Subcutaneous adipose tissue (tissue), 4 donors: ENCODE data around the gene STBD1. TPM values are rescaled to one million over a fixed set of nuclear protein-coding genes. Genes with fewer than 3 reads are reported as not detected.

Experiments
- total RNA-seq, 4 donors: library from RNA; depleted of rRNA; stranded (reverse); fragments of >200 nt; gene quantifications; one replicate each; pipeline ENCODE4 v1.1.0, GENCODE V29; 2016
- TF ChIP-seq, protein P1 (sequence below): fragments of 450-650 bp; IDR thresholded peaks from one replicate; pipeline ENCODE4 v1.5.1; 2016; ENCODE audit warnings: low read depth, mild to moderate bottlenecking, control low read depth, antibody characterized with exemption, moderate library complexity

STBD1 gene
- total RNA-seq, 4 donors from 2014 or later: 25.8 to 62.0 (median 36.4) TPM

DNA sequence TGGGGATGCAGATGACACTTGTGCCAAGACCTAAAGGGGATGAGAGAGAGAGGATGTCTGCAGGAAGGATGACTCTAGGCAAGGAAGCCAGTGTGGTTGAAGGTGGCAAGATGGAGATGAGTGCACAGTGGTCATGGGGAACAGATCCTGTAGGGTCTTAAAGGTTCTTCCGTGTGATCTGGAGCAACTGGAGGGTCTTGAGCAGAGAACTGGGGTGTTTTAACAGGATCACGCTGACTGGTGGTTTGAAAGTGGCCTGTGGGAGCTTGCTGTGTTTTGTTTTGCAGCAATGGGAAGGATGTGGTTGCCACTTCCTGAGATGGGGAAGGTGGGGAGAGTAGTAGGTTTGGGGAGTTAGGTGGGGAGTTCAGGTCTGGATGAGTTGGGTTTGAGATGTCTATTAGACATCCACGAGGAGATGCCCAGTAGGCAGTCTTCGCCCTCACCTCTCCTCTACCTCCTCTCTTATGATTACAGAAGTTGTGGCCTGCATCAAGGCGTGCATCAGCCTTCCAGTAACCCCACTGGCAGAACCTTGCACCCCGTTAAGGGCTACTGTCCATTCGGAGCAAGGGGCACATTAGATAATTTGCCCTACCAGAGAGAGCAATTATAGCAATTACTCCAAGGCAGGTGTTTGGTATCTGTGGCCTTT, 1.4 kb upstream of the STBD1 start:
- TF ChIP-seq, protein P1, sequence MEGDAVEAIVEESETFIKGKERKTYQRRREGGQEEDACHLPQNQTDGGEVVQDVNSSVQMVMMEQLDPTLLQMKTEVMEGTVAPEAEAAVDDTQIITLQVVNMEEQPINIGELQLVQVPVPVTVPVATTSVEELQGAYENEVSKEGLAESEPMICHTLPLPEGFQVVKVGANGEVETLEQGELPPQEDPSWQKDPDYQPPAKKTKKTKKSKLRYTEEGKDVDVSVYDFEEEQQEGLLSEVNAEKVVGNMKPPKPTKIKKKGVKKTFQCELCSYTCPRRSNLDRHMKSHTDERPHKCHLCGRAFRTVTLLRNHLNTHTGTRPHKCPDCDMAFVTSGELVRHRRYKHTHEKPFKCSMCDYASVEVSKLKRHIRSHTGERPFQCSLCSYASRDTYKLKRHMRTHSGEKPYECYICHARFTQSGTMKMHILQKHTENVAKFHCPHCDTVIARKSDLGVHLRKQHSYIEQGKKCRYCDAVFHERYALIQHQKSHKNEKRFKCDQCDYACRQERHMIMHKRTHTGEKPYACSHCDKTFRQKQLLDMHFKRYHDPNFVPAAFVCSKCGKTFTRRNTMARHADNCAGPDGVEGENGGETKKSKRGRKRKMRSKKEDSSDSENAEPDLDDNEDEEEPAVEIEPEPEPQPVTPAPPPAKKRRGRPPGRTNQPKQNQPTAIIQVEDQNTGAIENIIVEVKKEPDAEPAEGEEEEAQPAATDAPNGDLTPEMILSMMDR: no peak

DNA sequence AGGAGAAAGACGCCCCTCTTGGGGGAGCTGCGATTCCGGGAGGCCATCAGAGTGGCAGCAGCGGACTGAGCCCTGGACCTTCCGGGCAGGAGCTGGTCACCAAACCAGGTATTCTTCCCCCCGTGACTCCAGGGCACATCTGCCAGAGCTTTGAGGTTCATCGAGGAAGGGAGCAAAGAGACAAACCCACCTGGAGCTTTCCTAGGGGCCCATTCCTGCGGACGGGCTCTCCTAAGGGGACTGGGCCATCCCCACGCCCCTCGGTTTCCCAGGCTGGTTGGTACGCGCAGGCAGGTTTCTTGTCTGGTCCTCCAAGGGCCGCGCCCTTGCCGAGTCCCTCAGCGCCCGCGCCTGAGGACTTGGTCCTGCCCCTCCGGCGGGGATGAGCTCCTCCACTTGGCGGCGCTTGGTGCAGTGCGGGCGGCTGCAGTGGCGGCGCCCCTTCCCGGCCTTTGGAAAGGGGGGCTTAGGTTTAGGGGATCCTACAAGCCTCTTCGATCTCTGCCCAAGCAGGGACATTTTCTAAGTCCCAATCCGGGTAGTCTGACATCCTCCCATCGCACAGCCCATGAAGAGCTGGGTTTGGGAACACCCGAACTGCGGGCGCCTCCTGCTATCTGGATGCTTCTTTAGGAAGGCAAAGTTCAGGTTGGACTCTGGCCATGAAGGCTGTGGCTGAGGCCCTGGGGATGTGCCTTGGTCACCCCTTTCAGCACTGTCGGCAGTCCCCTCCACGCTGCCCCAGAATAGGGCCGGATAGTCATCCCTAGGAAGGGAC, 538 bp downstream of the STBD1 start:
- TF ChIP-seq, protein P1: no peak

DNA sequence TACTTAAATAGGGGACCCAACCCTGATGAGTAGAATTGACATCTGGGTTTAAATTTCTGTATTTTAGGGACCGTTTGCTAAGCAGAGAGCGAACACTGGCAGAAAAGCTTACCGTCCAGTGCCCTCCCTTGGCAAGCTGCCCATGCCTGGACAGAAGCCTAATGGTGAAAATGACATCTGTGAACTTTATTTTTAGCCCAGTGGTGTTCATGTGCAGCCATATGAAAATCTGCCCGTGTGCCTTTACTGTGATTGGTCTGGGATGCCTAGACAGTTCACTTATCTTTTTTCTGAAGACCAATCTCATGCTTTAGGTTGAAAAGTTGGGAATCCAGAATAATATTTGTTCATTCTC, 1.1 kb downstream of the STBD1 start:
- TF ChIP-seq, protein P1: no peak

- TF ChIP-seq, protein P1: no peak
These were observed 2.0 kb downstream of the STBD1 start for GRCh38 chr4:76308548-76308947.

DNA sequence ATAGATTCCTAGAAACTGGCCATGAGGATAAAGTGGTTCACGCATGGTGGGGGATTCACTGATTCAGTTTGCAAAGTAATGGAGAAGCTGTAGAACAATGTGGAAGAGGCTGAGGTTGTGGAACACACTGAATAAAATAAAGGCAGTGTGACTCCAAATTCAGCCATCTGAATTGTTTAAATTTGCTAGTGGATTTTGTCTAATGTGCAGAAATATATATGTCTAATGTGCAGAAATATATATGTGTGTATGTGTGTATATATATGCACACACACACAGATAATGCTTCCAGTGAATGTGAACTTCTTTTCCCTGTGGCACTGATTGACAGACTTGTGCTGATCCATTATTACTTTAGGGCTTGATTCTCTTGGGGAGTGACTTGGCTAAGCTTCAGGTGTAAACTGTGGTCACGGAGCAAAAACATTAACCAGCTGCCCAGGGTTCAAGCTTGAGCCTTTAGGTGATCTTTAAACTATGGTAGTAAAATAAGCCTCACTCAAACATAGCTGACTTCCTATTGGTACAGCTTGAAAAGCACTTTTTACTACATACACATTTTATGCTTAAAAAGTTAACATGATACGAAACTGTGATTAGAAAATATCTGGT, 3.5 kb downstream of the STBD1 start:
- TF ChIP-seq, protein P1: no peak

GRCh38 chr4:76310683-76311082, 4.2 kb downstream of the STBD1 start:
- TF ChIP-seq, protein P1: no peak

GRCh38 chr4:76311896-76312331, 5.4 kb downstream of the STBD1 start:
- TF ChIP-seq, protein P1: no peak
